ENCODE data around the gene SOCS4.

The SOCS4 gene

GRCh38 chr14:55085060-55085660 lies 58.1 kb downstream of the SOCS4 start:
- no peak for DNase-seq (ENCODE audit: low spot score)

GRCh38 chr14:55086938-55087337 lies 59.9 kb downstream of the SOCS4 start:
- DNase-seq (ENCODE audit: low spot score), result no peak

- DNase-seq (ENCODE audit: low spot score), result no peak
Measured at GRCh38 chr14:55088356-55088755, 61.3 kb downstream of the SOCS4 start.

GRCh38 chr14:55092341-55092740 lies 65.3 kb downstream of the SOCS4 start:
- no peak for DNase-seq (ENCODE audit: low spot score)

- no peak for DNase-seq (ENCODE audit: low spot score)
Measured at GRCh38 chr14:55094292-55095157, 67.5 kb downstream of the SOCS4 start.

- DNase-seq (ENCODE audit: low spot score), result no peak
Measured at GRCh38 chr14:55097881-55098560, 71.0 kb downstream of the SOCS4 start.

- no peak for DNase-seq (ENCODE audit: low spot score)
Measured at GRCh38 chr14:55098561-55098898, 71.5 kb downstream of the SOCS4 start.
